PC-3 (cell line): ENCODE measurements around the gene CBFA2T2.

ENCODE experiments used
- EZH2 ChIP-seq: fragments of 300-600 bp; sonication (generic); IDR thresholded peaks from one replicate; pipeline ENCODE4 v1.6.1; 2017; ENCODE audit warnings: antibody characterized with exemption, mild to moderate bottlenecking, low read length; ENCODE audit not compliant: unreplicated experiment
- EZH2phosphoT487 ChIP-seq: fragments of 300-600 bp; sonication (generic); IDR thresholded peaks from 2 replicates; pipeline ENCODE4 v1.6.1; 2018; ENCODE audit warnings: mild to moderate bottlenecking, antibody characterized with exemption, low read length, borderline replicate concordance
- TF ChIP-seq, protein P1 (sequence below): fragments of 300-600 bp; sonication (generic); conservative IDR thresholded peaks from 2 replicates; pipeline ENCODE4 v1.5.1; 2017; ENCODE audit warnings: antibody characterized with exemption, low read depth, mild to moderate bottlenecking, low read length

DNA sequence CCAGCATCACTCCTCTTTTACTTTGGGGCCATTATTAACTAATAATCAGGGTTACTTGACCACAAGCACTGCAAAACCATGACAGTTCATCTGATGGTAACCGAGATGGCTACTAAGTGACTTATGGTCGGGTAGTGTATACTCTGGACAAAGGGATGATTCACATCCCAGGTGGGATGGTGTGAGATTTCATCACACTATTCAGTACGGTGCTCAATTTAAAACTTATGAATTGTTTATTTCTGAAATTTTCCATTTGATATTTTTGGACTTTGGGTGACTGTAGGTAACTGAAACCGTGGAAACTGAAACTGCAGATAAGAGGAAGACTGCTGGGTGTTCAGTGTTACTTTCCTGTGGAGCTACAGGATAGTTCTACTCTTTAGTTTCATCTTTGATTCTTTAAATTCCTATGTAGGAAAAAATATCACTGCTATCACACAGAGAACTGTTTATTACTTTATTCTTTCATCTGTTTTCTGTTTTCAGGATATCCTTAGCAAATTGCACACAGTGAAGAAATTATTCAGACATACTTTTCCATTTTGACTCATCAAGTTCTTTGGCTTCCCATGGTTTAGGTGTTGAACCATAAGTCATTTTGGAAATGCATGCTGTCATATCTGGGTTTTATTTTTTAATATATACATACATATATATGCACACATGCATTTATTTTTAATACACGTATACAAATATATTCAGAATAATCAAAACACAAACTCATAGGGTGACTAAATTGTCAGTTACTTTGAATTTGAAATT is 113.1 kb downstream of the CBFA2T2 start:
- TF ChIP-seq, protein P1, sequence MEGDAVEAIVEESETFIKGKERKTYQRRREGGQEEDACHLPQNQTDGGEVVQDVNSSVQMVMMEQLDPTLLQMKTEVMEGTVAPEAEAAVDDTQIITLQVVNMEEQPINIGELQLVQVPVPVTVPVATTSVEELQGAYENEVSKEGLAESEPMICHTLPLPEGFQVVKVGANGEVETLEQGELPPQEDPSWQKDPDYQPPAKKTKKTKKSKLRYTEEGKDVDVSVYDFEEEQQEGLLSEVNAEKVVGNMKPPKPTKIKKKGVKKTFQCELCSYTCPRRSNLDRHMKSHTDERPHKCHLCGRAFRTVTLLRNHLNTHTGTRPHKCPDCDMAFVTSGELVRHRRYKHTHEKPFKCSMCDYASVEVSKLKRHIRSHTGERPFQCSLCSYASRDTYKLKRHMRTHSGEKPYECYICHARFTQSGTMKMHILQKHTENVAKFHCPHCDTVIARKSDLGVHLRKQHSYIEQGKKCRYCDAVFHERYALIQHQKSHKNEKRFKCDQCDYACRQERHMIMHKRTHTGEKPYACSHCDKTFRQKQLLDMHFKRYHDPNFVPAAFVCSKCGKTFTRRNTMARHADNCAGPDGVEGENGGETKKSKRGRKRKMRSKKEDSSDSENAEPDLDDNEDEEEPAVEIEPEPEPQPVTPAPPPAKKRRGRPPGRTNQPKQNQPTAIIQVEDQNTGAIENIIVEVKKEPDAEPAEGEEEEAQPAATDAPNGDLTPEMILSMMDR: no peak
- no peak for TF ChIP-seq EZH2
- TF ChIP-seq EZH2phosphoT487: no peak
